ENCODE results near the gene ASXL2.
"Not testable (repeated sequence)": the region's sequence is repeated elsewhere in the genome, so short reads cannot be mapped to it uniquely, and the experiment has no call there.

Gene ASXL2

DNA sequence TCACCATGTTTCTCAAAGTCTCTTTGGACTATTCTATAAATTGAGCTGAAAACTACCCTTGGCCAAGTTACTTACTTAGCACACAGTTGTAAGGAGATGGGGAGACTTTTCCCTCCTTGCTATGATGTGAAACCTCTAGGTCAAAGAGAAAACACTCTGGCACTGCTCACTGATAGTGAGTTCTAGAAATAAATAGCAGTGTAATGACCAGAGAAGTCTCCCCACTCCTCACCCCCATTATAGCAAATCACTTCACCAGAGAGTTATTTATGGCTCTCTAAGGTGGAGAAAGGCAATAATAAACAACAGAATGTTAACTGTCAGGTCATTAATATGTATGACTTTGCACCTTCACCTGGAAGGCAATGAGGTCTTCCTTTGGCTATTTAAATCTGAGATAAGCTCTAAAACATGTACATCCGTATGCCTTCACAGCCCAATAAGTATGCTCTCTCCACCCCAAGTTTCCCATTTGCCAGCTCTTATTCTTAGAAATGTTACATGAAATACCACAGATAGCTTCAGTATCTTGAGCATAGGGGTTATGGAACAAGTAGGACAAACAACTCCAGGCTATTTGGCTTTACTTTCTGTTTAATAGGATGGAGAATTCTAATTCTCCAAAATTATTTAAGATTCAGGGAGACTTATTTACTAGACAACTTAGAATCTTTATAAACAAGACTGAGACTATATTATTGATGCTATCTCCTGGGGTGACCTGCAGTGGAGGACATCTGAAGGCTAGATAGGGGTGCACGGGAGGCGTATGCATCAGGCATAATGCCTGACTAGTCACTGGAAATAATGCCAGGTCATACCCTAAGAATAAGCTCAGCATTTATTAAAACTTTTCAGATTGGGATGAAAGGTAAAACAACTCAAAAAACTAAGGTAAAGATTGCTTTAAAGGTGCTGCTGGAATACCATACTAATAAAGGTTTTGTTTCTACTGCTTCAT, 139.6 kb downstream of the ASXL2 start:
- DNase-seq (ENCODE audit: low read depth in 2 of 2) = no peak

DNA sequence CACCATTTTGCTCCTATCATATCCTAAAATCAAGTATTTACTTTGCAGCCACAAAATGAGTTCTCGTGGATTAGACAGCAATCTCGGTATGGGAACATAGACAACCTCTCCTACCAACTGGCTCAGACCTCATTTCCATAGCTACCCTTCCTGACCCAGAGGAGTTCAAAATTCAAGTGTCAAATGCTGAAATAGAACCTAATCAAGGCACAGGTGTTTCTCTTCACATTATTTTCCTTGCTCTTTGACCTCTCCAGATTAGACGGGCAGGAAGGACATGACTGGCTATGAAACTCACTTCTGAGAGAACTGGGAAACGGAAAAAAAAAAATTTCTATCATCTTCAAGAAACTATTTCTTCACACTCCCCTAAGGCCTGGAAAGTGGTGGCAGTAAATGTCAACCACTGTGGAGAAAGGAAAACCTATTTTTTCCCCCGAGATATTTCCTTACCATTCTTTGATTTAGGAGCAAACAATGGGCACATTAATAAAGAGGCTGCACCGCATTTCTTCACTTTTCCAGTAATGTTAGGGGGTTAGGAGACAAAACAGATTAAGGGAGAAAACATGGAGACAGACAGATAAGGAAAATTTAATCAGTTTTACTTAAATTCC, 141.3 kb downstream of the ASXL2 start:
- DNase-seq (ENCODE audit: low read depth in 2 of 2) = no peak

GRCh38 chr2:25735835-25736234, 142.5 kb downstream of the ASXL2 start:
- DNase-seq (ENCODE audit: low read depth in 2 of 2) = no peak

DNA sequence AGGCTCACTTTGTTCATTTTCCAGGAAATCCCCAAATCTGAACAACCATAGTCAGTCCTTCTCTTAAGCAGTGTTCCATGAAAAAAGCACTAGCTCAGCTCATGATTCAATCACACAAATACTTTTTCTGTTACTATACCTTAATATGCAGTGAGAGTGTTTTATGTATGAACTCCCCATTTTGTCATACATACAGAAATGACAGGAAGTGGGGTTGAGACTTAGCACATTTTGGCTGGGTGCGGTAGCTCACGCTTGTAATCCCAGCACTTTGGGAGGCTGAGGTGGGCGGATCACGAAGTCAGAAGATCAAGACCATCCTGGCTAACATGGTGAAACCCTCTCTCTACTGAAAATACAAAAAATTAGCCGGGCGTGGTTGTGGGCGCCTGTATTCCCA, 149.7 kb downstream of the ASXL2 start:
- DNase-seq (ENCODE audit: low read depth in 2 of 2) = no peak

- DNase-seq (ENCODE audit: low read depth in 2 of 2) = no peak
Observed at GRCh38 chr2:25726522-25726921, 151.8 kb downstream of the ASXL2 start.

DNA sequence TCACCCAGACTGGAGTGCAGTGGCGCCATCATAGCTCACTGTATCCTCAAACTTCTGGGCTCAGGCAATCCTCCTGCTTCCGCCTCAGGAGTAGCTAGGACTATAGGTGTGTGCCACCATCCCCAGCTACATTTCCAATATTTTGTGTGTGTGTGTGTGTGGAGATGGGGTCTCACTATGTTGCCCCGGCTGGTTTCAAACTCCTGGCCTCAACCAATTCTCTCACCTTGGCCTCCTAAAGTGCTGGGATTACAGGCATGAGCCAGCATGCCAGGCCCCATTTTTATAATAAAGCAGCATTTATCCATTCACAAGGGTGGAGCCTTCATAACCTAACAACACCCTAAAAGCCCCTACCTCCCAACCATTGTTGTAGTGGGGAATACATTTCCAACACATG, 152.4 kb downstream of the ASXL2 start:
- no peak for DNase-seq (ENCODE audit: low read depth in 2 of 2)

- no peak for DNase-seq (ENCODE audit: low read depth in 2 of 2)
Observed at GRCh38 chr2:25724756-25725155, 153.5 kb downstream of the ASXL2 start.

DNA sequence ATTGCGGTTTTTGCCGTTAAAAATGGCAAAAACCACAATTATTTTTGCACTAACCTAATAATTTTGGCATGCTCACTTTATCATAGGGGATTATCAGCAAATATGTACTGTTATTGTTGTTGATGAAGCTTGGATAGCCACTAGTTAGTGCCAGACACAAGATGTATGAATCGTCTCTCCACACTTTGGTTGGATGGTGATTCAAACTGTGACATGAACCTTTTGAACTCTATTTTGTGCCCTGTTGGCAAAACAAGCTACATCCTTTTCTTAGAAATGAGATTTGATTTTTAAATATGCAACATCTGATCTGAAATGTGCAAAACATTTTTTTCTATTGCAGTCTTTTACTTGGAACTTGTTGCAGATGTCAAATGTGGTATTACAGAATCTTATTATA, 156.1 kb downstream of the ASXL2 start:
- DNase-seq (ENCODE audit: low read depth in 2 of 2) = no peak

DNA sequence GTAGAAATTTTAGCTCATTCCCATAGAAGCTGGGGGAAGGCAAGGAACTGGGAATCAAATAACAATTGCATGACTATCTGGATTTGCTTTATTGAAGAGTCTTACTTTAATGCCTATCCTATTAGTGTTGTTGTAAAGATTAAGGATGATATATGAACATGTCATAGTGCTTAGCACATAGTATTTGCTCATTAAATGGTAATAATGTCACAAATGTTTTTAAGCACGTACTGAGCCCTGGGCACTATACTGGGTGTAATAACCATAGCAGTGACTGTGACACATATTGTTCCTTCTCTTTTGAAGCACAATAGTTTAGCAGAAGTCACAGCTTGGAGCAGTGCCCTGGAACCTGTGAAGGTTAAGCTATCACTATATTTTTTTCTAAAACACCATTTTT, 157.7 kb downstream of the ASXL2 start:
- no peak for DNase-seq (ENCODE audit: low read depth in 2 of 2)

- DNase-seq (ENCODE audit: low read depth in 2 of 2) = no peak
Observed at GRCh38 chr2:25714740-25715139, 163.5 kb downstream of the ASXL2 start.

DNA sequence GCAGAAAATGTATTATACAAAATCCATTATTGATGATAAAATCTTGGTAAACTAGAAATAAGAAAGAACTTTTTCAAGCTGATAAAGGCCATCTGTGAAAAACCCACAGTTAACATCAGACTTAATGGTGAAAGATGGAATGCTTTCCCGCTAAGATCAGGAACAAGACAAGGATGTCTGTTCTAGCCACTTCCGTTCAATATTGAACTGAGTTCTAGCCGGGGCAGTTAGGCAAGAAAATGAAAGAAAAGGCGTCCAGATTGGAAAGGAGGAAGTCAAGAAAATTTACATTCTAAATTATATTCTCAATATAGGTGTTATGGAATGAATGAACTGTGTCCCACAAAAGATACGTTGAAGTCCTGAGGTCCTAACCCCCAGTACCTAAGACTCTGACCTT, 165.8 kb downstream of the ASXL2 start:
- no peak for DNase-seq (ENCODE audit: low read depth in 2 of 2)

DNA sequence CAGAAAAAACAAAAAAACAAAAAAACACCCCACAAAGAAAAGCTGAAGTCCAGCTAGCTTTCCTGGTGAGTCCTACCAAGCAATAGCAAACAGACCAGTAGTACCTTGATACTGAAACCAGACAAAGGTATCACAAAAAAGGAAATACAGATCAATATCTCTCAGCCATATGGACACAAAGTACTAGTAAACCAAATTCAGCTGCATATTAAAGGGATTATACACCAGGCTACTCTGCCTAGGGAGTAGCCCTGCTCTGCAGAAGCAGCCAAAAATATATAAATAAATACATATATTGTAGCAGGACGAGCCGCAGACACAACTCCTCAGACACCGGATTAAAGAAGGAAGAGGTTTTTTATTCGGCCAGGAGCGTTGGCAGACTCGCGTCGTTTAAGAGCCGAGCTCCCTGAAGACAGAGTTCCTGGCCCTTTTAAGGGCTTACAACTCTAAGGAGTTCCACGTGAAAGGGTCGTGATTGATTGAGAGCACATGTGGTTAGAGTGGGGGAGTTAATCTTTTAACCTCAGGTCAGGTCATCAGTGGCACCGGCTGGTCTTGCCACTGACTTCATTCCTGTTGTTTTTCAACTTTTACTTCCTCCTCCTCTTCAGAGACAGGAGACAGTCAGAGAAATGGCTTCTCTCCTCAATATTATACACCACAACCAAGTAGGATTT, 166.5 kb downstream of the ASXL2 start:
- no peak for DNase-seq (ENCODE audit: low read depth in 2 of 2)

GRCh38 chr2:25710750-25711149, 167.5 kb downstream of the ASXL2 start:
- DNase-seq (ENCODE audit: low read depth in 2 of 2) = no peak

GRCh38 chr2:25709349-25709748, 168.9 kb downstream of the ASXL2 start:
- no peak for DNase-seq (ENCODE audit: low read depth in 2 of 2)

GRCh38 chr2:25707927-25708590, 170.2 kb downstream of the ASXL2 start:
- DNase-seq (ENCODE audit: low read depth in 2 of 2) = no peak

DNA sequence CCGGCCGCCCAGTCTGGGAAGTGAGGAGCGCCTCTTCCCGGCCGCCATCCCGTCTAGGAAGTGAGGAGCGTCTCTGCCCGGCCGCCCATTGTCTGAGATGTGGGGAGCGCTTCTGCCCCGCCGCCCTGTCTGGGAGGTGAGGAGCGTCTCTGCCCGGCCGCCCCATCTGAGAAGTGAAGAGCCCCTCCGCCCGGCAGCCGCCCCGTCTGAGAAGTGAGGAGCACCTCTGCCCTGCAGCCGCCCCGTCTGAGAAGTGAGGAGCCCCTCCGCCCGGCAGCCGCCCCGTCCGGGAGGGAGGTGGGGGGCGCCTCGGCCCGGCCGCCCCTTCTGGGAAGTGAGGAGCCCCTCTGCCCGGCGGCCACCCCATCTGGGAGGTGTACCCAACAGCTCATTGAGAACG, 172.7 kb downstream of the ASXL2 start:
- not testable (repeated sequence) for DNase-seq (ENCODE audit: low read depth in 2 of 2)

DNA sequence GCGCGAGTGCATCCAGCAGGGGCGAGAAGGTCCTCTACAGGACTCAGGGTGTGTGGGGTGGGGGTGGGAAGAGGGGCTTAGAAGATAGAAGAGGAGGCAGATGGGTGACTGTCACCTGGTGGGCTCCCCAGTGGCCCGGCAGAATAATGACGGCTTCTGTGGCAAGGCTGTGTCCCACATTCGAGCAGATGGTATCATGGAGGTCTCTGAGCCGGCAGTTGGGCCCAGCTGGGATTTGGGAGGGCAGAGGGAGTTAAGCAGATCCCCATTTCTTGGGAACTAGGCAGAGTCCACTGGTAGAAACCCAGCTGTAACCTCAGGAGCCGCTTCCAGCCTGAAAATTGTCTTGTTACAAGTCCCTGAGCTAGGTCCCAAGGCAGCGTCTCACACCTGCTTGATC, 176.5 kb downstream of the ASXL2 start:
- no peak for DNase-seq (ENCODE audit: low read depth in 2 of 2)

GRCh38 chr2:25700221-25700660, 178.0 kb downstream of the ASXL2 start:
- no peak for DNase-seq (ENCODE audit: low read depth in 2 of 2)

DNA sequence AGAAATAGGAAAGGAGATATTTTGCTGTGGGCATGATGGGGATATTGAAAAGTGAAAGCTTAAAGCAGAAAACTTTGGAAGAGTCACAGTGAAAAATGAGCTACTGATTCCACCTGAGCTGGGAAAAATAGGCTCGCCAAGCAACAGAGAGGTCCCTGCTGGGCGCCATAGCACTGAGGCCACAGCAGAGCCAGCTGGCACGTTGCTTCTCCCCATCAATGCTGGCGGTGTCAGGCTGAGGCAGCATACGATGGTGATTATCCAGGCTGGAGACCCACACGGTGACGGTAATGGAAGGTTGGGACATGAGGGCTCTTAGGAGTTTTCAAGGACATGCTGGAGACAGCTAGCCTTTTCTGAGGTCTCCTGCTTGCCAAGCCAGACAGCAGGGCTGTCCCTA, 179.1 kb downstream of the ASXL2 start:
- no peak for DNase-seq (ENCODE audit: low read depth in 2 of 2)

GRCh38 chr2:25698752-25699151, 179.5 kb downstream of the ASXL2 start:
- DNase-seq (ENCODE audit: low read depth in 2 of 2) = no peak

- no peak for DNase-seq (ENCODE audit: low read depth in 2 of 2)
Observed at GRCh38 chr2:25697559-25698341, 180.5 kb downstream of the ASXL2 start.
